Panc1 (cell line): ENCODE measurements around the gene NUBP2. TPM values are rescaled to one million over a fixed set of nuclear protein-coding genes. Genes with fewer than 3 reads are reported as not detected.

Source experiments
- ATAC-seq: fragments of 200-7000 bp; cut with Tn5 transposase; 2 replicates; pipeline ENCODE4 v1.9.1; 2020; ENCODE audit warnings: mild to moderate bottlenecking, moderate library complexity
- BruUV-seq: library from RNA; stranded (reverse); fragments of 400-500 nt; replicated peaks from 2 replicates; lab custom pipeline; 2021; lab: Mats Ljungman, UMichigan
- CTCF ChIA-PET: fragments of 300-600 bp; sonication (Branson Sonifier 250); formaldehyde crosslinking; loops from one replicate; lab custom pipeline; 2022; ENCODE audit warnings: antibody characterized with exemption; lab: Charles Lee
- POLR2A ChIA-PET: fragments of 300-600 bp; sonication (Branson Sonifier 250); formaldehyde crosslinking; loops from one replicate; lab custom pipeline; 2022; ENCODE audit warnings: antibody characterized with exemption; lab: Charles Lee
- DNase-seq: peaks from one replicate; pipeline ENCODE4 v3.0.0-alpha.2; 2010; ENCODE audit warnings: low read depth, low spot score
- H3K27ac ChIP-seq: 2 replicates; pipeline ENCODE4 v1.5.1; 2011; ENCODE audit warnings: mild to moderate bottlenecking, low read length, inconsistent platforms
- H3K27me3 ChIP-seq: fragments of 200-500 bp; sonication (Bioruptor generic); 2 replicates; pipeline ENCODE4 v1.6.0; 2014; ENCODE audit warnings: low read length, inconsistent platforms; ENCODE audit not compliant: control insufficient read depth, insufficient read depth
- H3K36me3 ChIP-seq: fragments of 200-500 bp; sonication (Bioruptor generic); 2 replicates; pipeline ENCODE4 v1.5.1; 2014; ENCODE audit warnings: inconsistent platforms, mild to moderate bottlenecking, low read length, moderate library complexity; ENCODE audit not compliant: control insufficient read depth, insufficient read depth
- H3K4me1 ChIP-seq: 2 replicates; pipeline ENCODE4 v1.5.1; 2011; ENCODE audit warnings: inconsistent platforms, mild to moderate bottlenecking, low read length, moderate library complexity; ENCODE audit not compliant: control insufficient read depth, insufficient read depth
- H3K4me3 ChIP-seq, 2 experiments: 2 replicates each; pipeline ENCODE4 v1.5.1; 2011 to 2012; ENCODE audit warnings: low read depth in 2 of 2, low read length in 2 of 2, mild to moderate bottlenecking in 2 of 2, inconsistent platforms in 1 of 2, moderate library complexity in 1 of 2
- H3K9me3 ChIP-seq: fragments of 200-500 bp; sonication (Bioruptor generic); 2 replicates; pipeline ENCODE4 v1.5.1; 2014; ENCODE audit warnings: low read depth, mild to moderate bottlenecking, inconsistent platforms, low read length, moderate library complexity; ENCODE audit not compliant: control insufficient read depth, insufficient read depth
- CTCF ChIP-seq: fragments of 450-650 bp; IDR thresholded peaks from 2 replicates; pipeline ENCODE4 v1.5.1; 2017; ENCODE audit warnings: mild to moderate bottlenecking
- POLR2AphosphoS5 ChIP-seq: IDR thresholded peaks from 2 replicates; pipeline ENCODE4 v1.6.1; 2012; ENCODE audit warnings: mild to moderate bottlenecking, low read depth, low read length, moderate library complexity
- REST ChIP-seq, 2 experiments: IDR thresholded peaks; 2 replicates each; pipeline ENCODE4 v1.6.1; 2011 to 2012; ENCODE audit warnings: low read depth in 2 of 2, control low read depth in 1 of 2, low read length in 1 of 2, mild to moderate bottlenecking in 1 of 2, moderate library complexity in 1 of 2; ENCODE audit not compliant: insufficient read depth in 1 of 2
- SIN3A ChIP-seq: IDR thresholded peaks from 2 replicates; pipeline ENCODE4 v1.6.1; 2012; ENCODE audit warnings: low read depth, mild to moderate bottlenecking, low read length, moderate library complexity, borderline replicate concordance; ENCODE audit not compliant: insufficient read depth
- TCF7L2 ChIP-seq: IDR thresholded peaks from 2 replicates; pipeline ENCODE4 v1.6.1; 2011; ENCODE audit warnings: mild to moderate bottlenecking, low read depth, low read length, inconsistent platforms
- in situ Hi-C: cut with HindIII; loops from 2 replicates; pipeline ENCODE4 v1.10.0; 2016; ENCODE audit warnings: low sequenced_read_pairs, low pct_unique_long_range_greater_than_20kb
- intact Hi-C: fragments of 100-400 bp; cut with micrococcal nuclease; formaldehyde crosslinking; loops from one replicate; pipeline ENCODE4 v1.10.0; 2022; ENCODE audit not compliant: unreplicated experiment
- total RNA-seq: library from RNA; stranded (reverse); gene quantifications from one replicate; pipeline ENCODE4 v1.2.1, GENCODE V29; 2021; ENCODE audit not compliant: unreplicated experiment

Gene NUBP2
- total RNA-seq, 1 experiment from 2014 or later, result 85.8 TPM

DNA sequence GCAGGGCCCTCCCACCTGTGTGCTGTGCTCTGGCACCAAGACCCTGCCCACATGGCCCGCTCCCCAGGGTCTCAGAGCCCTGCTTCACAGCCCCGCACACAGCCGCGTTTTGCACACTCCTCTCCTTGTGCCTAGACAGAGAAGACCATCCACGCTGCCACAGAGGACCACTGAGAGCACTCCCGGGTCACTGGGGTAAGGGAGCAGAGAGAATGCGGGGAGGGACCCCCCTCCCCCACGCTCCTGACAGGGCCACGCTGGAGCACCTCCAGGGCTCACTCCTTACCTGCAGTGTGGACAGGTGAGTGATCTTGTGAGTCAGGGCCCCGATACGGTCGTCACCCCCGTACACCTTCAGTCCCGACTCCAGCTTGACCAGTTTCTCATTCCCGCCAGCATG lies 36.9 kb downstream of the NUBP2 start:
- BruUV-seq, result no TSS peak
- H3K4me1 ChIP-seq, result 0 out of 2 replicates have a peak, but pooled peaks cover 6% of the 10 kb centered on the region
- no peak for DNase-seq
- no peaks in the 10 kb centered on the region for H3K27me3 ChIP-seq
- ChIA-PET POLR2A (no interaction called here), CTCF (no interaction called here)
- H3K4me3 ChIP-seq, result no peak overlapping the region
- in situ Hi-C loops (no loop called here), intact Hi-C loops (no loop called here)
- TF ChIP-seq SIN3A (no peak), REST (IDR thresholded peaks at IDR 0.05; ENCODE audit: insufficient read depth in 1 of 2, low read depth in 2 of 2, low read length in 1 of 2) (no peak), CTCF (no peak), POLR2AphosphoS5 (no peak), TCF7L2 (no peak)
- H3K36me3 ChIP-seq, result no peaks in the 10 kb centered on the region
- H3K9me3 ChIP-seq, result no peaks in the 10 kb centered on the region
- no peak overlapping the region for H3K27ac ChIP-seq
- ATAC-seq, result no peak

DNA sequence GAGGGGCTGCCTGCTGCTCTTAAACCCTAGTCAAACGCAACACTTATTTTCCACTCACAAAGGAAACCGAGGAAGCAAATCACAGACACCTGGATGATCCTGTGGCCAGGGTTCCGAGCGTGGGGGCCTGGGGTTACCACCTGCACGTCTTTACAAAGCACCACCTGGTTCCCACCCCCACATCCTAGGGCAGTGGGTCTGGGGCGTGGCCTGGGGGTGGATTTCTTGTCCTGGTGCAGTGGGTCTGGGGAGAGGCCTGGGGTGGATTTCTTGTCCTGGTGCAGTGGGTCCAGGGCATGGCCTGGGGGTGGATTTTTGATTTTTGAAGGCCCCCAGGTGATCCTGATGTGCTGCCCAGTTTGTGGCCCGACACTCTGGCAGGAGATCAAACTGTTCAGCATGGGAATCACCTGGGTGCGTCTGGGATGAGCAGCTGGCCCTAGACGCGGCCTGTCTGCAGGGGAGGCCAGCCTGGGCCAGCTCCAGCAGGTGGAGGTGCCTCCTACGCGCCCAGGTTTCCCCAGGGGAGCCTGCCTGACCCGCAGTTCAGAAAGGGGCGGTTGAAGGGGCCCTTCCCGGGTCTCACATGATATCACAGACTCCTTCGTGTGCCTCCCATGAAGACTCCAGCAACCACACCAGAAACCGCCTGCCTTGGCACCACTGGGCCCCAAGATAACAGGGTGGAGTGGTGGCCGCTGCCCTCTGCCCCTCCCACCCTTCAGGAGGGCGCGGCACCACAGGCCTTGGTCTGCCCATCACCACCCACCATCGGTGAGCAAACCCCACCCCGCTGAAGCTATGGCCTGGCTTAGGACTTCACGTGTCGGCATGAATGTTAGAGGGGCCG lies 37.6 kb downstream of the NUBP2 start:
- H3K9me3 ChIP-seq, result no peaks in the 10 kb centered on the region
- intact Hi-C loops, result no loop called here
- H3K27me3 ChIP-seq, result no peaks in the 10 kb centered on the region
- no peaks in the 10 kb centered on the region for H3K36me3 ChIP-seq
- DNase-seq, result no peak
- no TSS peak for BruUV-seq
- ATAC-seq, result no peak
- no peak overlapping the region for H3K27ac ChIP-seq
- POLR2A ChIA-PET, result no interaction called here
- in situ Hi-C loops, result no loop called here
- CTCF ChIA-PET, result no interaction called here
- TF ChIP-seq CTCF, result no peak
- 0 out of 2 replicates have a peak, but pooled peaks cover 7% of the 10 kb centered on the region for H3K4me1 ChIP-seq
- no peak overlapping the region for H3K4me3 ChIP-seq
